Caco-2 (cell line): Measurements from ENCODE around the gene PLPP4. TPM values are rescaled to one million over a fixed set of nuclear protein-coding genes. Genes with fewer than 3 reads are reported as not detected.

ENCODE experiments used
- BruUV-seq: library from RNA; stranded (reverse); fragments of 400-500 nt; replicated peaks from 2 replicates; lab custom pipeline; 2021; lab: Mats Ljungman, UMichigan
- CTCF ChIA-PET: fragments of 300-600 bp; sonication (Branson Sonifier 250); formaldehyde crosslinking; loops from one replicate; lab custom pipeline; 2022; ENCODE audit warnings: antibody characterized with exemption; lab: Charles Lee
- POLR2A ChIA-PET: fragments of 300-600 bp; sonication (Branson Sonifier 250); formaldehyde crosslinking; loops from one replicate; lab custom pipeline; 2022; ENCODE audit warnings: antibody characterized with exemption; lab: Charles Lee
- DNase-seq, 2 experiments: peaks; one replicate each; pipeline versions ENCODE4 v3.0.0 to v3.0.0-alpha.2; 2020 to 2022
- H3K27me3 ChIP-seq: replicated peaks from 2 replicates; pipeline ENCODE4 v1.6.0; 2011; ENCODE audit warnings: low read length; ENCODE audit not compliant: control insufficient read depth, insufficient read depth
- H3K36me3 ChIP-seq: 2 replicates; pipeline ENCODE4 v1.5.1; 2011; ENCODE audit warnings: low read length; ENCODE audit not compliant: control insufficient read depth, insufficient read depth
- H3K4me1 ChIP-seq: fragments of 250-450 bp; sonication (Bioruptor Pico); 2 replicates; pipeline ENCODE4 v1.5.1; 2020; ENCODE audit warnings: mild to moderate bottlenecking
- H3K4me3 ChIP-seq: 2 replicates; pipeline ENCODE4 v1.5.1; 2011; ENCODE audit warnings: low read depth, mild to moderate bottlenecking, control low read depth, low read length
- H3K9me3 ChIP-seq: fragments of 250-450 bp; sonication (Bioruptor Pico); 2 replicates; pipeline ENCODE4 v1.5.1; 2020; ENCODE audit warnings: mild to moderate bottlenecking, moderate library complexity
- H3K27ac Mint-ChIP-seq: one replicate; pipeline ENCODE4 v1.8.0; 2022; ENCODE audit warnings: mixed read lengths; ENCODE audit not compliant: unreplicated experiment
- H3K27me3 Mint-ChIP-seq: one replicate; pipeline ENCODE4 v1.8.0; 2022; ENCODE audit warnings: mixed read lengths; ENCODE audit not compliant: insufficient read depth, unreplicated experiment
- H3K36me3 Mint-ChIP-seq: one replicate; pipeline ENCODE4 v1.8.0; 2022; ENCODE audit warnings: mild to moderate bottlenecking, mixed read lengths; ENCODE audit not compliant: insufficient read depth, unreplicated experiment
- H3K4me1 Mint-ChIP-seq: one replicate; pipeline ENCODE4 v1.8.0; 2022; ENCODE audit warnings: low read depth, mixed read lengths; ENCODE audit not compliant: unreplicated experiment
- H3K4me3 Mint-ChIP-seq: one replicate; pipeline ENCODE4 v1.8.0; 2022; ENCODE audit warnings: mild to moderate bottlenecking, moderate library complexity, mixed read lengths; ENCODE audit not compliant: unreplicated experiment
- H3K9me3 Mint-ChIP-seq: one replicate; pipeline ENCODE4 v1.8.0; 2022; ENCODE audit warnings: mixed read lengths; ENCODE audit not compliant: unreplicated experiment
- intact Hi-C: fragments of 100-400 bp; cut with micrococcal nuclease; formaldehyde crosslinking; loops from one replicate; pipeline ENCODE4 v1.10.0; 2022; ENCODE audit not compliant: unreplicated experiment
- total RNA-seq: library from RNA; stranded (reverse); gene quantifications from 2 replicates; pipeline ENCODE4 v1.2.3, GENCODE V29; 2022
- TF ChIP-seq, protein P1 (sequence below), 2 experiments: fragments of 200-600 bp in 1 of 2; IDR thresholded peaks; 1 replicate in 1 of 2; 2 replicates in 1 of 2; pipeline versions ENCODE4 v1.5.1 to v1.8.0; 2011 to 2022; ENCODE audit warnings: antibody characterized with exemption in 1 of 2, control low read depth in 1 of 2, inconsistent platforms in 1 of 2, low read depth in 1 of 2, low read length in 1 of 2, mild to moderate bottlenecking in 1 of 2, moderate library complexity in 1 of 2; ENCODE audit not compliant: insufficient read depth in 1 of 2, severe bottlenecking in 1 of 2, unreplicated experiment in 1 of 2

Gene PLPP4
- total RNA-seq, 1 experiment from 2014 or later, result 0.61 TPM

DNA sequence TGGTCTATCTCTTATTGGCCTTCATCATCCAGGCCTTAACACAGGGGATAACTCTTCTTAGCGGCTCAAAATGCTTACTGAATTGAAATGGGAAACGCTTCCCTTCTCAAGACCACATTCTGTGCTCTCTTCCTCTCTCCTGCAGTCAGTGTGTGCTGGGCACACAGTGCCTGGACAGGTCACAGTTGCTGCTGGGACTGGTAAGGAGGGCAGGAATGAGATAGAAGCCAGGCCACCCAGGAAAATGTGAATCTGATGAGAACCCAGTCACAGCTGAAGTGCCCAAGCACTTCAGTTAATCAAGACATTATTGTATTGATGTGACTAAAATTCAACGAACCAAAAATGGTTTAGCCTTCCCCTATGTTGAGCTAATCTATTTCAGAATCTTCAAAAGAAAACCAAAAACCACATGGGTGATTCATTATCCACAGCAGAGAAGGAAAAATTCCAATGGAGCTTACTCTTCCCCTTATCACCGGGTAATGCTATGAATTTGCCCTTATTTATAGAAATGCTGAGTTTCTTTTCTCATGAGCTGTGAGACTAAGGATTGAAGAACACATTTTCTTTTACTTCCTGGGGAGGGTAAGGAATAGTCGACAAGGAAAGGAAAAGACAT, 41.2 kb upstream of the PLPP4 start:
- H3K4me1 ChIP-seq, result no peaks in the 10 kb centered on the region
- no peak for DNase-seq
- no TSS peak for BruUV-seq
- no peaks in the 10 kb centered on the region for H3K9me3 ChIP-seq
- Mint-ChIP-seq H3K4me3 (no peak overlapping the region), H3K4me1 (no peaks in the 10 kb centered on the region), H3K27ac (no peak overlapping the region), H3K9me3 (no peaks in the 10 kb centered on the region), H3K27me3 (peaks cover 20% of the 10 kb centered on the region), H3K36me3 (no peaks in the 10 kb centered on the region)
- no peaks in the 10 kb centered on the region for H3K36me3 ChIP-seq
- ChIA-PET POLR2A (no interaction called here), CTCF (no interaction called here)
- peaks cover 2% of the 10 kb centered on the region for H3K27me3 ChIP-seq
- H3K4me3 ChIP-seq, result no peak overlapping the region
- intact Hi-C loops, result no loop called here
- TF ChIP-seq, protein P1, sequence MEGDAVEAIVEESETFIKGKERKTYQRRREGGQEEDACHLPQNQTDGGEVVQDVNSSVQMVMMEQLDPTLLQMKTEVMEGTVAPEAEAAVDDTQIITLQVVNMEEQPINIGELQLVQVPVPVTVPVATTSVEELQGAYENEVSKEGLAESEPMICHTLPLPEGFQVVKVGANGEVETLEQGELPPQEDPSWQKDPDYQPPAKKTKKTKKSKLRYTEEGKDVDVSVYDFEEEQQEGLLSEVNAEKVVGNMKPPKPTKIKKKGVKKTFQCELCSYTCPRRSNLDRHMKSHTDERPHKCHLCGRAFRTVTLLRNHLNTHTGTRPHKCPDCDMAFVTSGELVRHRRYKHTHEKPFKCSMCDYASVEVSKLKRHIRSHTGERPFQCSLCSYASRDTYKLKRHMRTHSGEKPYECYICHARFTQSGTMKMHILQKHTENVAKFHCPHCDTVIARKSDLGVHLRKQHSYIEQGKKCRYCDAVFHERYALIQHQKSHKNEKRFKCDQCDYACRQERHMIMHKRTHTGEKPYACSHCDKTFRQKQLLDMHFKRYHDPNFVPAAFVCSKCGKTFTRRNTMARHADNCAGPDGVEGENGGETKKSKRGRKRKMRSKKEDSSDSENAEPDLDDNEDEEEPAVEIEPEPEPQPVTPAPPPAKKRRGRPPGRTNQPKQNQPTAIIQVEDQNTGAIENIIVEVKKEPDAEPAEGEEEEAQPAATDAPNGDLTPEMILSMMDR (IDR thresholded peaks at IDR 0.05; ENCODE audit: insufficient read depth in 1 of 2, low read depth in 1 of 2, low read length in 1 of 2, severe bottlenecking in 1 of 2, unreplicated experiment in 1 of 2), result no peak

DNA sequence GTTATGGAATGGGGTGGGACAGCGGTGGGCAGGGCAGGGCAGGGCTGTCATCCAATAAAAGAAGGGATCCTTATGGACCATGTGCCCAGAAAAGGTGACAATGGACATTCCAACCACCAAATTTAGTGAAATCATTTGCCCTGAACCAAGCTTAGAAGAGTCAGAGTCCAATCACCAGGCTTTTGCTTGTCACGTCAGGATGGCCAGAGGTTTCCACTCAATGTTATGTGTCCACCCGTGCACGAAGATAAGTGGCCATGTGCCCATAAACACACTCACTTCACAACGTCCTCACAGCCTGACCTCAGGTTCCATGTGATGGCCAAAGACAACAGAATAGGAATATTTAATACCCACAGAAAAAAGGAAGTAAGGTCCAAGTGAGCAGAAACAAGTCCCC, 36.6 kb upstream of the PLPP4 start:
- Histone ChIP-seq H3K27me3 (no peaks in the 10 kb centered on the region), H3K4me3 (no peak overlapping the region), H3K9me3 (no peaks in the 10 kb centered on the region), H3K4me1 (no peaks in the 10 kb centered on the region), H3K36me3 (no peaks in the 10 kb centered on the region)
- BruUV-seq, result no TSS peak
- no peaks in the 10 kb centered on the region for H3K9me3 Mint-ChIP-seq
- intact Hi-C loops, result no loop called here
- H3K4me3 Mint-ChIP-seq, result no peak overlapping the region
- DNase-seq, result no peak
- H3K36me3 Mint-ChIP-seq, result no peaks in the 10 kb centered on the region
- TF ChIP-seq, protein P1 (IDR thresholded peaks at IDR 0.05; ENCODE audit: insufficient read depth in 1 of 2, low read depth in 1 of 2, low read length in 1 of 2, severe bottlenecking in 1 of 2, unreplicated experiment in 1 of 2), result no peak
- POLR2A ChIA-PET, result no interaction called here
- H3K27ac Mint-ChIP-seq, result no peak overlapping the region
- CTCF ChIA-PET, result no interaction called here
- no peaks in the 10 kb centered on the region for H3K4me1 Mint-ChIP-seq
- H3K27me3 Mint-ChIP-seq, result peaks cover 21% of the 10 kb centered on the region

DNA sequence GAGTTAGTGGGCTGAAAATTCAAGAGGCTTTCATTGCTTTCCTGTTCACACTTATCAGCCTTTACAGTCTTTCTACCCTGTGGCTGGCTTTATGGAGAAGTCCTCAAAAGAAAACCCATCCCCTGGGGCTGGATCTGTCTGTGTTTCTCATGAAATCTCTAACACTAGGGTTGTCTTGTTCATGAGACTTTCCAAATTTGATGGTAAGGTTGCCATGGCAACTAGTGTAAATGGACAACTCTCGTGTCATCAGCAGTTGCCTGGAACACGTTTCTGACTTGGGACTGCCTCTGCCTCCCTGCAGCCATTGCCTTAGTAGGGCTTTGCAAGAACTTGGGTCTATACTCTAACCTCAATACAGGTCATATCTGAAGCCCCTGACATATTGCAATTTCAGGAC, 35.8 kb upstream of the PLPP4 start:
- Histone ChIP-seq H3K27me3 (no peaks in the 10 kb centered on the region), H3K4me3 (no peak overlapping the region), H3K36me3 (no peaks in the 10 kb centered on the region), H3K9me3 (no peaks in the 10 kb centered on the region), H3K4me1 (no peaks in the 10 kb centered on the region)
- intact Hi-C loops, result no loop called here
- H3K36me3 Mint-ChIP-seq, result no peaks in the 10 kb centered on the region
- H3K4me1 Mint-ChIP-seq, result no peaks in the 10 kb centered on the region
- ChIA-PET CTCF (no interaction called here), POLR2A (no interaction called here)
- no peak for DNase-seq
- no peak overlapping the region for H3K27ac Mint-ChIP-seq
- H3K27me3 Mint-ChIP-seq, result peaks cover 26% of the 10 kb centered on the region
- H3K4me3 Mint-ChIP-seq, result no peak overlapping the region
- BruUV-seq, result no TSS peak
- no peaks in the 10 kb centered on the region for H3K9me3 Mint-ChIP-seq
- TF ChIP-seq, protein P1 (IDR thresholded peaks at IDR 0.05; ENCODE audit: insufficient read depth in 1 of 2, low read depth in 1 of 2, low read length in 1 of 2, severe bottlenecking in 1 of 2, unreplicated experiment in 1 of 2), result no peak
